ENCODE results near the gene TBX3.

TBX3 gene

GRCh38 chr12:114701104-114701414 lies 17.1 kb upstream of the TBX3 start:
- Histone ChIP-seq H3K9me3 (ENCODE audit: insufficient read depth, low read length, severe bottlenecking) (no peaks in the 10 kb centered on the region), H3K9ac (ENCODE audit: low read depth, low read length) (no peak overlapping the region), H3K36me3 (ENCODE audit: insufficient read depth, low read length) (no peaks in the 10 kb centered on the region), H3K79me2 (ENCODE audit: insufficient read depth, low read length) (no peaks in the 10 kb centered on the region), H3K4me1 (ENCODE audit: insufficient read depth, low read length) (no peaks in the 10 kb centered on the region), H2AFZ (ENCODE audit: low read depth, low read length) (no peak overlapping the region), H4K20me1 (ENCODE audit: insufficient read depth, low read length) (no peaks in the 10 kb centered on the region), H3K4me2 (ENCODE audit: insufficient read depth, low read length) (no peak overlapping the region), H3K4me3 (ENCODE audit: low read depth in 1 of 2, low read length in 2 of 2) (no peak overlapping the region), H3K27me3 (ENCODE audit: insufficient read depth, low read length, poor library complexity) (no peaks in the 10 kb centered on the region), H3K27ac (ENCODE audit: low read length) (no peak overlapping the region)
- TF ChIP-seq CTCF (IDR thresholded peaks at IDR 0.05; ENCODE audit: borderline replicate concordance, extremely low read depth, low read length, poor library complexity, severe bottlenecking) (no peak), EZH2 (IDR thresholded peaks at IDR 0.05; ENCODE audit: borderline replicate concordance, low read depth, low read length, severe bottlenecking) (no peak)
- no peak for ATAC-seq (ENCODE audit: insufficient read depth, low read depth)
- no peak for DNase-seq

- DNase-seq (no peak), ATAC-seq (ENCODE audit: insufficient read depth, low read depth) (no peak)
- H3K9ac ChIP-seq (ENCODE audit: low read depth, low read length) = no peak overlapping the region
- no peak overlapping the region for H3K4me3 ChIP-seq (ENCODE audit: low read depth in 1 of 2, low read length in 2 of 2)
- no peak overlapping the region for H2AFZ ChIP-seq (ENCODE audit: low read depth, low read length)
- H3K4me2 ChIP-seq (ENCODE audit: insufficient read depth, low read length) = no peak overlapping the region
- H4K20me1 ChIP-seq (ENCODE audit: insufficient read depth, low read length) = no peaks in the 10 kb centered on the region
- no peak for TF ChIP-seq CTCF (IDR thresholded peaks at IDR 0.05; ENCODE audit: borderline replicate concordance, extremely low read depth, low read length, poor library complexity, severe bottlenecking)
- TF ChIP-seq EZH2 (IDR thresholded peaks at IDR 0.05; ENCODE audit: borderline replicate concordance, low read depth, low read length, severe bottlenecking) = no peak
- H3K4me1 ChIP-seq (ENCODE audit: insufficient read depth, low read length) = no peaks in the 10 kb centered on the region
- no peaks in the 10 kb centered on the region for H3K79me2 ChIP-seq (ENCODE audit: insufficient read depth, low read length)
- H3K27ac ChIP-seq (ENCODE audit: low read length) = no peak overlapping the region
- H3K27me3 ChIP-seq (ENCODE audit: insufficient read depth, low read length, poor library complexity) = peaks cover 2% of the 10 kb centered on the region
- no peaks in the 10 kb centered on the region for H3K36me3 ChIP-seq (ENCODE audit: insufficient read depth, low read length)
- H3K9me3 ChIP-seq (ENCODE audit: insufficient read depth, low read length, severe bottlenecking) = no peaks in the 10 kb centered on the region
These were observed 16.6 kb upstream of the TBX3 start for GRCh38 chr12:114700392-114701103.

- Histone ChIP-seq H3K27me3 (ENCODE audit: insufficient read depth, low read length, poor library complexity) (peaks cover 6% of the 10 kb centered on the region), H3K9ac (ENCODE audit: low read depth, low read length) (no peak overlapping the region), H3K4me1 (ENCODE audit: insufficient read depth, low read length) (no peaks in the 10 kb centered on the region), H3K4me3 (ENCODE audit: low read depth in 1 of 2, low read length in 2 of 2) (no peak overlapping the region), H3K79me2 (ENCODE audit: insufficient read depth, low read length) (no peaks in the 10 kb centered on the region), H3K9me3 (ENCODE audit: insufficient read depth, low read length, severe bottlenecking) (no peaks in the 10 kb centered on the region), H3K4me2 (ENCODE audit: insufficient read depth, low read length) (no peak overlapping the region), H2AFZ (ENCODE audit: low read depth, low read length) (no peak overlapping the region), H4K20me1 (ENCODE audit: insufficient read depth, low read length) (no peaks in the 10 kb centered on the region), H3K36me3 (ENCODE audit: insufficient read depth, low read length) (no peaks in the 10 kb centered on the region), H3K27ac (ENCODE audit: low read length) (no peak overlapping the region)
- DNase-seq (no peak), ATAC-seq (ENCODE audit: insufficient read depth, low read depth) (no peak)
- no peak for TF ChIP-seq EZH2 (IDR thresholded peaks at IDR 0.05; ENCODE audit: borderline replicate concordance, low read depth, low read length, severe bottlenecking)
- no peak for TF ChIP-seq CTCF (IDR thresholded peaks at IDR 0.05; ENCODE audit: borderline replicate concordance, extremely low read depth, low read length, poor library complexity, severe bottlenecking)
These were observed 14.7 kb upstream of the TBX3 start for GRCh38 chr12:114698566-114699163.
